ENCODE results near the gene YWHAH. TPM values are rescaled to one million over a fixed set of nuclear protein-coding genes. Genes with fewer than 3 reads are reported as not detected.

YWHAH gene
- total and polyA plus RNA-seq, 7 donors, result 85.8 to 171 (median 106) TPM

DNA sequence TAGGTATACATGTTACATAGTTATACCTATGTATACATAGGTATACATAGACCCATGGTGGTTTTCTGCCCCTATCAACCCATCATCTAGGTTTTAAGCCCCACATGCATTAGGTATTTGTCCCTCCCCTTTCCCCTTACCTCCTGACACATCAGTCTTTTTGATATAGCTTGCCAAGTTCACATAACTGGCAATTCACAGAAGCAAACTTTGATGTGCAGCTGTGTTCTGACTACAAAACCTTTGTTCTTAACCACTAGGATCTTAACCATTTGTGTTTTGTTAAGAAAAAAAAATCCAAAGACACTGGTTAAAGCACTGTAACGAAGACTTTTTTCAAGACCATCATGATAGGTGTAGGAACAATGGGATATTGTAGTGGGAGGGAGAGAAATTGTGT lies 55.8 kb downstream of the YWHAH start:
- no peaks in the 10 kb centered on the region for H3K4me1 ChIP-seq
- no peak for DNase-seq
- H3K27me3 ChIP-seq, result no peaks in the 10 kb centered on the region
- no peak overlapping the region for H3K4me3 ChIP-seq
- intact Hi-C loops (cut with DNase I), result no loop called here
- TF ChIP-seq POLR2AphosphoS5 (IDR thresholded peaks at IDR 0.05), result no peak
- TF ChIP-seq POLR2A (IDR thresholded peaks at IDR 0.05), result no peak
- H3K27ac ChIP-seq, result no peak overlapping the region
- no peaks in the 10 kb centered on the region for H3K9me3 ChIP-seq
- WGBS, 2 donors, result 65 to 88% methylated on average over 1 of the region's 1 CpG
- no peaks in the 10 kb centered on the region for H3K36me3 ChIP-seq

DNA sequence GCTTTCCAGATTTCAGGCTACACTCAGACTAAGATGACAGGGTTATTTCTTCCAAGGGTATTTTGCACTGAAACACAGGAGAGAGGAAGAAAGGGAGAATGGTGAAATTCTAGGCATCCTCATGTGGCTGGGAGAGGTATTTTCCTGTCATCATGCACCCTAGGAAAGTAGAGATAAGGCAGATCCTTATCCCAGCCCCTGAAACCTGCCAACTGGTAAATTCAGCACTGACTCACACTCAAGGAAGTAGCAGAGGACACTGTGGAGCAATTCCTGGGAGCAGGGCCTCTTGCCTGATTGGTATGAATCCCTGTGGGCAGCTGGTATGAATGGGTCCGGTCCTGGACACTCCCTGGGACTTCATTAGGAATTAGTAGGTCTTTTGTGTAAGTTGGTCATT lies 61.1 kb downstream of the YWHAH start:
- 51 to 60% methylated on average over 1 of the region's 1 CpG for WGBS, 2 donors
- no peaks in the 10 kb centered on the region for H3K9me3 ChIP-seq
- H3K36me3 ChIP-seq, result no peaks in the 10 kb centered on the region
- intact Hi-C loops (cut with DNase I), result no loop called here
- H3K27ac ChIP-seq, result no peak overlapping the region
- no peak for DNase-seq
- H3K4me3 ChIP-seq, result no peak overlapping the region
- H3K4me1 ChIP-seq, result no peaks in the 10 kb centered on the region
- TF ChIP-seq POLR2AphosphoS5 (IDR thresholded peaks at IDR 0.05) (no peak), CTCF (IDR thresholded peaks at IDR 0.05) (no peak), EP300 (IDR thresholded peaks at IDR 0.05) (no peak), POLR2A (IDR thresholded peaks at IDR 0.05) (no peak)
- H3K27me3 ChIP-seq, result no peaks in the 10 kb centered on the region

Small RNAs within 50 kb of the gene (small RNA-seq; reads per million reads assigned to genes)
- 0 reads per million in 3 donors for gene RN7SL305P

Other genes with a start within 250 kb of the YWHAH start
- 10 to 100 TPM; 10.2 to 24.4 (median 14.5) TPM for gene PRR14L, start 194.4 kb upstream of the YWHAH start, total RNA-seq
- 10 to 100 TPM in 2 of 3 donors, 1 to 10 TPM in 1; 6.0 to 18.1 (median 10.2) TPM for gene PRR14L, start 194.4 kb upstream of the YWHAH start, polyA plus RNA-seq
- 10 to 100 TPM in 3 of 4 donors, 1 to 10 TPM in 1; 9.3 to 20.8 (median 12.0) TPM for gene DEPDC5, start 190.5 kb upstream of the YWHAH start, total RNA-seq
- gene DEPDC5, start 190.5 kb upstream of the YWHAH start, polyA plus RNA-seq, result 10 to 100 TPM in 2 of 3 donors, 1 to 10 TPM in 1; 8.4 to 21.3 (median 12.9) TPM
- gene SLC5A1, start 98.7 kb downstream of the YWHAH start, total RNA-seq, result not detected
- gene SLC5A1, start 98.7 kb downstream of the YWHAH start, polyA plus RNA-seq, result 10 to 100 TPM in 1 of 3 donors, 1 to 10 TPM in 2; 2.4 to 28.8 (median 2.8) TPM
- not detected for gene C22orf42, start 214.8 kb downstream of the YWHAH start, total RNA-seq
- gene C22orf42, start 214.8 kb downstream of the YWHAH start, polyA plus RNA-seq, result not detected